Keratinocyte (primary cell): ENCODE data around the gene LRRC4. TPM values are rescaled to one million over a fixed set of nuclear protein-coding genes. Genes with fewer than 3 reads are reported as not detected.

ENCODE experiments used
- DNase-seq: peaks from one replicate; pipeline ENCODE4 v3.0.0-alpha.2; 2011; ENCODE audit warnings: low read depth, missing footprints, low spot score
- FAIRE-seq: peaks from 2 replicates; lab custom pipeline; 2011; peaks lifted over from hg19 to GRCh38; lab: Jason Lieb, UNC
- H2AFZ ChIP-seq: 2 replicates; pipeline ENCODE4 v1.6.0; 2012; ENCODE audit warnings: low read length, control low read depth, inconsistent platforms; ENCODE audit not compliant: control insufficient read depth
- H3K27ac ChIP-seq: 2 replicates; pipeline ENCODE4 v1.5.1; 2011; ENCODE audit warnings: low read length; ENCODE audit not compliant: control insufficient read depth, insufficient read depth
- H3K27me3 ChIP-seq: 3 replicates; pipeline ENCODE4 v1.6.0; 2011; ENCODE audit warnings: low read length; ENCODE audit not compliant: control insufficient read depth, insufficient read depth; ENCODE audit errors: extremely low read depth
- H3K36me3 ChIP-seq, 2 experiments: 2 replicates in 1 of 2; 3 replicates in 1 of 2; pipeline ENCODE4 v1.5.1; 2011; ENCODE audit warnings: low read length in 2 of 2, mild to moderate bottlenecking in 1 of 2; ENCODE audit not compliant: control insufficient read depth in 2 of 2, insufficient read depth in 2 of 2; ENCODE audit errors: extremely low read depth in 1 of 2
- H3K4me1 ChIP-seq: 3 replicates; pipeline ENCODE4 v1.5.1; 2011; ENCODE audit warnings: low read length; ENCODE audit not compliant: control insufficient read depth, insufficient read depth; ENCODE audit errors: extremely low read depth
- H3K4me2 ChIP-seq: 3 replicates; pipeline ENCODE4 v1.6.0; 2011; ENCODE audit warnings: low read depth, low read length; ENCODE audit not compliant: control insufficient read depth, insufficient read depth; ENCODE audit errors: extremely low read depth
- H3K4me3 ChIP-seq, 3 experiments: fragments of 200-600 bp in 1 of 3; sonication (generic) in 1 of 3; 2 replicates in 2 of 3; 3 replicates in 1 of 3; pipeline ENCODE4 v1.5.1; 2011 to 2016; ENCODE audit warnings: low read length in 3 of 3, mild to moderate bottlenecking in 3 of 3, control low read depth in 2 of 3, inconsistent platforms in 1 of 3, low read depth in 1 of 3, mixed read lengths in 1 of 3, mixed run types in 1 of 3, moderate library complexity in 1 of 3; ENCODE audit not compliant: control insufficient read depth in 2 of 3, insufficient read depth in 2 of 3; ENCODE audit errors: extremely low read depth in 1 of 3
- H3K79me2 ChIP-seq: 2 replicates; pipeline ENCODE4 v1.6.0; 2012; ENCODE audit warnings: low read length; ENCODE audit not compliant: control insufficient read depth, insufficient read depth
- H3K9ac ChIP-seq: 3 replicates; pipeline ENCODE4 v1.6.0; 2011; ENCODE audit warnings: low read length; ENCODE audit not compliant: control insufficient read depth, insufficient read depth; ENCODE audit errors: extremely low read depth
- H3K9me1 ChIP-seq: 3 replicates; pipeline ENCODE4 v1.6.0; 2011; ENCODE audit warnings: low read length; ENCODE audit not compliant: control insufficient read depth, insufficient read depth; ENCODE audit errors: extremely low read depth
- H3K9me3 ChIP-seq: 2 replicates; pipeline ENCODE4 v1.5.1; 2012; ENCODE audit warnings: low read depth, low read length; ENCODE audit not compliant: control insufficient read depth
- H4K20me1 ChIP-seq: 3 replicates; pipeline ENCODE4 v1.6.0; 2011; ENCODE audit warnings: low read length; ENCODE audit not compliant: control insufficient read depth, insufficient read depth; ENCODE audit errors: extremely low read depth
- CTCF ChIP-seq, 3 experiments: IDR thresholded peaks in 1 of 3; conservative IDR thresholded peaks in 1 of 3; optimal IDR thresholded peaks in 1 of 3; 2 replicates in 2 of 3; 3 replicates in 1 of 3; pipeline versions ENCODE3 to v1.5.1; 2011; ENCODE audit warnings: low read length in 3 of 3, mild to moderate bottlenecking in 3 of 3, moderate library complexity in 2 of 3, control low read depth in 1 of 3, inconsistent platforms in 1 of 3; ENCODE audit not compliant: insufficient read depth in 2 of 3; ENCODE audit errors: extremely low read depth in 1 of 3
- EZH2 ChIP-seq: IDR thresholded peaks from one replicate; pipeline ENCODE4 v1.6.1; 2012; ENCODE audit warnings: inconsistent platforms, mild to moderate bottlenecking, low read length, moderate library complexity
- dilution Hi-C: fragments of 300-500 bp; cut with MboI; formaldehyde crosslinking; loops from one replicate; pipeline ENCODE4 v1.7.0; 2020; ENCODE audit warnings: low sequenced_read_pairs; ENCODE audit not compliant: extremely low pct_ligation_motif_present
- polyA plus RNA-seq, 5 experiments: library from polyadenylated mRNA; depleted of rRNA in 3 of 5; stranded (reverse) in 3 of 5; stranded (forward) in 1 of 5; unstranded in 1 of 5; fragments of >200 nt; gene quantifications; 1 replicate in 1 of 5; 2 replicates in 3 of 5; 3 replicates in 1 of 5; pipeline versions ENCODE4 v1.2.1 to v1.2.3, GENCODE V29; 2011 to 2012; ENCODE audit warnings: missing spikeins in 2 of 5, low read depth in 1 of 5, low replicate concordance in 1 of 5

The LRRC4 gene
- polyA plus RNA-seq, 1 donor (not counting 4 experiments of a cell fraction or from before 2014, with no cell fraction given): 0.07 TPM

DNA sequence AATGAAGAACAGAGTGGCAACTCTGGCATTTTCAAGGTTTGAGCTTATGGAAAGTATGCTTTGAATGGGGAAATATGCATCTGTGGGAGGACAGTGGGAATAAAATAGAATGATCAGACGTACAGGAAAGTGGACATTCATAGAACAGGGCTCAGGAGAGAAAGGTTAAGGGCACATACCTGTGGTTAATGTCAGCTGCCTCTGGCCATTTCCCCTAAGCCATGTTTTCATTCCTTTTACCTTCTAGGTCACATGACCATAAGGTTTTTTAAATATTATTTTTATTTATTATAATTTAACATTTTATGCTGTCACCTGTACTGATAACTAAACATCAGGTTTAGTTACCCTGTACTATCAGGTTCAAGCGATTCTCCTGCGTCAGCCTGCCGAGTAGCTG is 52.8 kb downstream of the LRRC4 start:
- no peaks in the 10 kb centered on the region for H4K20me1 ChIP-seq
- H3K4me2 ChIP-seq: no peak overlapping the region
- peaks cover 2% of the 10 kb centered on the region for H3K9me3 ChIP-seq
- no peak for FAIRE-seq
- TF ChIP-seq CTCF (optimal IDR thresholded peaks at IDR 0.05 in 1 of 3, IDR thresholded peaks at IDR 0.05 in 1 of 3, conservative IDR thresholded peaks at IDR 0.05 in 1 of 3; ENCODE audit: extremely low read depth in 1 of 3, insufficient read depth in 2 of 3, low read length in 3 of 3): no peak
- TF ChIP-seq EZH2: no peak
- no peaks in the 10 kb centered on the region for H3K27me3 ChIP-seq
- dilution Hi-C loops: no loop called here
- H3K36me3 ChIP-seq: peaks cover 1 to 11% of the 10 kb centered on the region in 2 experiments
- no peaks in the 10 kb centered on the region for H3K79me2 ChIP-seq
- no peak overlapping the region for H3K9ac ChIP-seq
- no peak overlapping the region for H3K27ac ChIP-seq
- no peak overlapping the region for H3K4me3 ChIP-seq
- peaks cover 4% of the 10 kb centered on the region for H3K4me1 ChIP-seq
- H2AFZ ChIP-seq: no peak overlapping the region
- DNase-seq: no peak
- peaks cover 6% of the 10 kb centered on the region for H3K9me1 ChIP-seq

Other genes starting within 250 kb of the LRRC4 start
- gene LEP, start 209.8 kb upstream of the LRRC4 start, polyA plus RNA-seq: 0.10 to 0.50 TPM in 2 of 3 replicates, not detected in the other